ENCODE data around the gene FAM151A. TPM values are rescaled to one million over a fixed set of nuclear protein-coding genes. Genes with fewer than 3 reads are reported as not detected.

Gene FAM151A
- polyA plus RNA-seq, 1 donor from 2014 or later = not detected

DNA sequence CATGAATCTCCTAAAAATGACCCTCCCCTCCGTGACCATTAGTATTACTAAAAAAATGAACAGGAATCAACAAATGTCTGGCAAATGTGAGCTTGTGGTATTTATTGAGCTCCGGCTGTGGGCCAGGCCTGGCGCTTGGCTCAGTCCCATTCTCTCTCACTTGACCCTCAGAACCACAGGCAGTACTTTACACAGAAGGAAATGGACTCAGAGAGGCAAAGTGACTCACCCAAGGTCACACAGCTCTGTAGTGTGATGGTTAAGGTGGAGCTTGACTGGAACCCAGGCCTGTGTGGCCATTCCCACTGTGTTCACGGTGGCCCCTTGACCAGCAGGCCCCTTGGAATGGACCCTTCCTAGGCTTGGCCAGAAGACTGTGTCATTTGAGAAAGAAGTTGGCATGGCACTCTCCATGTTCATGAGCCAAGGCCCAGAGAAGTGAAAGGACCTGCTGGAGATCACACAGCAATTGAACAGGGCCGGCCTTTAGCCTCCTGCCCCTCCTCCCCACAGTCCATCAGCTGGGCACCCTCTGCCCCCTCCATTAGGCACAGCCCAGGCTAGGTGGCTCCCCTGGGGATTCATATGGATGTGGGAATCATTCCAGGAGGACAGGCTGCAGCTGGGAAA lies 32.1 kb downstream of the FAM151A start:
- H3F3A ChIP-seq (ENCODE audit: insufficient read depth, low read length, poor library complexity, severe bottlenecking) = no peaks in the 10 kb centered on the region
- no peak overlapping the region for H2AFZ ChIP-seq (ENCODE audit: low read depth, low read length)
- H3K79me2 ChIP-seq (replicated peaks; ENCODE audit: insufficient read depth, low read length) = no peaks in the 10 kb centered on the region
- no peak for TF ChIP-seq SMC3 (conservative IDR thresholded peaks at IDR 0.05; ENCODE audit: poor library complexity)
- TF ChIP-seq TAF1 (IDR thresholded peaks at IDR 0.05; ENCODE audit: low read depth) = no peak
- TF ChIP-seq EZH2 (IDR thresholded peaks at IDR 0.05; ENCODE audit: borderline replicate concordance, insufficient read depth, low read length, poor library complexity, severe bottlenecking) = no peak
- no peak for TF ChIP-seq RAD21 (conservative IDR thresholded peaks at IDR 0.05)
- TF ChIP-seq, protein P1, sequence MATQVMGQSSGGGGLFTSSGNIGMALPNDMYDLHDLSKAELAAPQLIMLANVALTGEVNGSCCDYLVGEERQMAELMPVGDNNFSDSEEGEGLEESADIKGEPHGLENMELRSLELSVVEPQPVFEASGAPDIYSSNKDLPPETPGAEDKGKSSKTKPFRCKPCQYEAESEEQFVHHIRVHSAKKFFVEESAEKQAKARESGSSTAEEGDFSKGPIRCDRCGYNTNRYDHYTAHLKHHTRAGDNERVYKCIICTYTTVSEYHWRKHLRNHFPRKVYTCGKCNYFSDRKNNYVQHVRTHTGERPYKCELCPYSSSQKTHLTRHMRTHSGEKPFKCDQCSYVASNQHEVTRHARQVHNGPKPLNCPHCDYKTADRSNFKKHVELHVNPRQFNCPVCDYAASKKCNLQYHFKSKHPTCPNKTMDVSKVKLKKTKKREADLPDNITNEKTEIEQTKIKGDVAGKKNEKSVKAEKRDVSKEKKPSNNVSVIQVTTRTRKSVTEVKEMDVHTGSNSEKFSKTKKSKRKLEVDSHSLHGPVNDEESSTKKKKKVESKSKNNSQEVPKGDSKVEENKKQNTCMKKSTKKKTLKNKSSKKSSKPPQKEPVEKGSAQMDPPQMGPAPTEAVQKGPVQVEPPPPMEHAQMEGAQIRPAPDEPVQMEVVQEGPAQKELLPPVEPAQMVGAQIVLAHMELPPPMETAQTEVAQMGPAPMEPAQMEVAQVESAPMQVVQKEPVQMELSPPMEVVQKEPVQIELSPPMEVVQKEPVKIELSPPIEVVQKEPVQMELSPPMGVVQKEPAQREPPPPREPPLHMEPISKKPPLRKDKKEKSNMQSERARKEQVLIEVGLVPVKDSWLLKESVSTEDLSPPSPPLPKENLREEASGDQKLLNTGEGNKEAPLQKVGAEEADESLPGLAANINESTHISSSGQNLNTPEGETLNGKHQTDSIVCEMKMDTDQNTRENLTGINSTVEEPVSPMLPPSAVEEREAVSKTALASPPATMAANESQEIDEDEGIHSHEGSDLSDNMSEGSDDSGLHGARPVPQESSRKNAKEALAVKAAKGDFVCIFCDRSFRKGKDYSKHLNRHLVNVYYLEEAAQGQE (IDR thresholded peaks at IDR 0.05; ENCODE audit: borderline replicate concordance) = no peak
- TF ChIP-seq, protein P2, sequence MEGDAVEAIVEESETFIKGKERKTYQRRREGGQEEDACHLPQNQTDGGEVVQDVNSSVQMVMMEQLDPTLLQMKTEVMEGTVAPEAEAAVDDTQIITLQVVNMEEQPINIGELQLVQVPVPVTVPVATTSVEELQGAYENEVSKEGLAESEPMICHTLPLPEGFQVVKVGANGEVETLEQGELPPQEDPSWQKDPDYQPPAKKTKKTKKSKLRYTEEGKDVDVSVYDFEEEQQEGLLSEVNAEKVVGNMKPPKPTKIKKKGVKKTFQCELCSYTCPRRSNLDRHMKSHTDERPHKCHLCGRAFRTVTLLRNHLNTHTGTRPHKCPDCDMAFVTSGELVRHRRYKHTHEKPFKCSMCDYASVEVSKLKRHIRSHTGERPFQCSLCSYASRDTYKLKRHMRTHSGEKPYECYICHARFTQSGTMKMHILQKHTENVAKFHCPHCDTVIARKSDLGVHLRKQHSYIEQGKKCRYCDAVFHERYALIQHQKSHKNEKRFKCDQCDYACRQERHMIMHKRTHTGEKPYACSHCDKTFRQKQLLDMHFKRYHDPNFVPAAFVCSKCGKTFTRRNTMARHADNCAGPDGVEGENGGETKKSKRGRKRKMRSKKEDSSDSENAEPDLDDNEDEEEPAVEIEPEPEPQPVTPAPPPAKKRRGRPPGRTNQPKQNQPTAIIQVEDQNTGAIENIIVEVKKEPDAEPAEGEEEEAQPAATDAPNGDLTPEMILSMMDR (IDR thresholded peaks at IDR 0.05; ENCODE audit: poor library complexity, severe bottlenecking) = no peak
- no peaks in the 10 kb centered on the region for H4K20me1 ChIP-seq (ENCODE audit: insufficient read depth)
- H3K27ac ChIP-seq (ENCODE audit: low read length) = no peak overlapping the region
- no peak overlapping the region for H3K4me3 ChIP-seq (ENCODE audit: low read length)
- H3K4me2 ChIP-seq (ENCODE audit: low read length) = no peak overlapping the region
- H3K27me3 ChIP-seq (ENCODE audit: insufficient read depth, low read depth, low read length) = no peaks in the 10 kb centered on the region
- H3K9me3 ChIP-seq (ENCODE audit: low read length) = no peaks in the 10 kb centered on the region
- no peak overlapping the region for H3K9ac ChIP-seq (ENCODE audit: low read length)
- H3K9me2 ChIP-seq (ENCODE audit: insufficient read depth, low read length) = no peaks in the 10 kb centered on the region
- no peaks in the 10 kb centered on the region for H3K36me3 ChIP-seq (ENCODE audit: insufficient read depth, low read length)

DNA sequence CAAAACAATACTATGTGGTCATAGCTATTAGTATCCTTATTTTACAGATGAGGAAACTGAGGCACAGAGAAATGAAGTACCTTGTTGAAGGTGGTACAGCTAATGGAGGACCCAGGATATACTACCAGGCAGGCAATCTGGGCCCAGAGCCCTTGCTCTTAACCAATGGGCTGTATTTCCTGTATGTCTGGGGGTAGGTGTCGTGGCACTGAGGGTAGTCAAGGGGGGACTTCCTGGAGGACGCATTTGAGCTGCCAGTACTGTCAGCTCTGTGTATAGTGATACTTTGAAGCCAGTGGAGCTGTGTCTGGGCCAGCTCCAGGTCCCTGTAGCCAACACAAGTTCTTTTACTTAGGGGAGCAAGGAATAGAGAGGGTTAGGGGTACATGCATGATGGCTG lies 34.9 kb downstream of the FAM151A start:
- Histone ChIP-seq H4K20me1 (ENCODE audit: insufficient read depth) (no peaks in the 10 kb centered on the region), H2AFZ (ENCODE audit: low read depth, low read length) (no peak overlapping the region), H3K9me3 (ENCODE audit: low read length) (no peaks in the 10 kb centered on the region), H3K4me2 (ENCODE audit: low read length) (no peak overlapping the region), H3K4me3 (ENCODE audit: low read length) (no peak overlapping the region), H3K79me2 (replicated peaks; ENCODE audit: insufficient read depth, low read length) (no peaks in the 10 kb centered on the region), H3K36me3 (ENCODE audit: insufficient read depth, low read length) (no peaks in the 10 kb centered on the region), H3K9me2 (ENCODE audit: insufficient read depth, low read length) (no peaks in the 10 kb centered on the region), H3K27ac (ENCODE audit: low read length) (no peak overlapping the region), H3K9ac (ENCODE audit: low read length) (no peak overlapping the region), H3F3A (ENCODE audit: insufficient read depth, low read length, poor library complexity, severe bottlenecking) (no peaks in the 10 kb centered on the region), H3K27me3 (ENCODE audit: insufficient read depth, low read depth, low read length) (no peaks in the 10 kb centered on the region)
- TF ChIP-seq SMC3 (conservative IDR thresholded peaks at IDR 0.05; ENCODE audit: poor library complexity) = no peak
- TF ChIP-seq, protein P1 (IDR thresholded peaks at IDR 0.05; ENCODE audit: borderline replicate concordance) = no peak
- TF ChIP-seq MXI1 (conservative IDR thresholded peaks at IDR 0.05; ENCODE audit: poor library complexity, severe bottlenecking) = no peak
- TF ChIP-seq EZH2 (IDR thresholded peaks at IDR 0.05; ENCODE audit: borderline replicate concordance, insufficient read depth, low read length, poor library complexity, severe bottlenecking) = no peak
- TF ChIP-seq TAF1 (IDR thresholded peaks at IDR 0.05; ENCODE audit: low read depth) = no peak
- no peak for TF ChIP-seq POLR2AphosphoS5 (IDR thresholded peaks at IDR 0.05)
- no peak for TF ChIP-seq RAD21 (conservative IDR thresholded peaks at IDR 0.05)
- TF ChIP-seq, protein P2 (IDR thresholded peaks at IDR 0.05; ENCODE audit: poor library complexity, severe bottlenecking) = no peak
- no peak for TF ChIP-seq EP300 (conservative IDR thresholded peaks at IDR 0.05; ENCODE audit: poor library complexity, severe bottlenecking)
